CD4-positive, alpha-beta T cell (primary cell): ENCODE measurements around the gene ZMYND11. TPM values are rescaled to one million over a fixed set of nuclear protein-coding genes. Genes with fewer than 3 reads are reported as not detected.

ENCODE experiments used
- ATAC-seq: fragments of 200-7000 bp; cut with Tn5 transposase; one replicate; pipeline ENCODE4 v1.10.0; 2022; ENCODE audit warnings: mild to moderate bottlenecking; ENCODE audit not compliant: poor library complexity
- CTCF ChIA-PET: fragments of 350-600 bp; sonication (Branson Sonifier 250); formaldehyde crosslinking; loops from one replicate; lab custom pipeline; 2021; ENCODE audit warnings: antibody characterized with exemption, inconsistent platforms; lab: Charles Lee
- POLR2A ChIA-PET: fragments of 350-600 bp; sonication (Branson Sonifier 250); formaldehyde crosslinking; loops from one replicate; lab custom pipeline; 2021; ENCODE audit warnings: antibody characterized with exemption, inconsistent platforms; lab: Charles Lee
- DNase-seq, 14 experiments: peaks; one replicate each; pipeline ENCODE4 v3.0.0-alpha.2; 2013 to 2020; ENCODE audit warnings: mixed read lengths in 2 of 14
- H3K27ac ChIP-seq, 2 donors: one replicate each; pipeline versions ENCODE4 v1.5.1 to v1.7.0; 2013; ENCODE audit warnings: low read length in 2 of 2, low read depth in 1 of 2, mild to moderate bottlenecking in 1 of 2
- H3K27me3 ChIP-seq, 2 experiments: 1 replicate in 1 of 2; 2 replicates in 1 of 2; pipeline versions ENCODE4 v1.6.1 to v1.7.0; 2013; ENCODE audit warnings: low read length in 2 of 2, control low read depth in 1 of 2, mild to moderate bottlenecking in 1 of 2, moderate library complexity in 1 of 2; ENCODE audit not compliant: insufficient read depth in 2 of 2, control insufficient read depth in 1 of 2
- H3K36me3 ChIP-seq: one replicate; pipeline ENCODE4 v1.6.1; 2013; ENCODE audit warnings: low read length, control low read depth; ENCODE audit not compliant: insufficient read depth
- H3K4me1 ChIP-seq: one replicate; pipeline ENCODE4 v1.6.1; 2013; ENCODE audit warnings: low read length, control low read depth; ENCODE audit not compliant: insufficient read depth
- H3K4me3 ChIP-seq: one replicate; pipeline ENCODE4 v1.5.1; 2013; ENCODE audit warnings: mild to moderate bottlenecking, low read length, moderate library complexity
- H3K9me3 ChIP-seq, 2 experiments: 1 replicate in 1 of 2; 2 replicates in 1 of 2; pipeline versions ENCODE4 v1.6.1 to v1.7.0; 2013; ENCODE audit warnings: low read length in 2 of 2, mild to moderate bottlenecking in 2 of 2, control low read depth in 1 of 2, moderate library complexity in 1 of 2; ENCODE audit not compliant: control insufficient read depth in 1 of 2, insufficient read depth in 1 of 2
- H3K27ac Mint-ChIP-seq: one replicate; pipeline ENCODE4 v1.8.0; 2020; ENCODE audit warnings: mixed read lengths
- H3K27me3 Mint-ChIP-seq: one replicate; pipeline ENCODE4 v1.8.0; 2021; ENCODE audit warnings: mixed read lengths
- H3K36me3 Mint-ChIP-seq: one replicate; pipeline ENCODE4 v1.8.0; 2021; ENCODE audit warnings: low read depth, mixed read lengths
- H3K4me1 Mint-ChIP-seq: one replicate; pipeline ENCODE4 v1.8.0; 2021; ENCODE audit warnings: low read depth, mixed read lengths
- H3K4me3 Mint-ChIP-seq: one replicate; pipeline ENCODE4 v1.8.0; 2020; ENCODE audit warnings: mild to moderate bottlenecking, mixed read lengths
- H3K9me3 Mint-ChIP-seq: one replicate; pipeline ENCODE4 v1.8.0; 2020; ENCODE audit warnings: mixed read lengths
- CTCF ChIP-seq: fragments of 200-600 bp; IDR thresholded peaks from one replicate; pipeline ENCODE4 v1.8.0; 2022; ENCODE audit warnings: antibody characterized with exemption, mild to moderate bottlenecking
- intact Hi-C, 2 experiments: fragments of 100-400 bp; cut with DNase I in 1 of 2; cut with micrococcal nuclease in 1 of 2; formaldehyde crosslinking; loops; one replicate each; pipeline versions ENCODE4 v1.15.1 to v1.9.0; 2023 to 2025; cut with DNase I, micrococcal nuclease
- total RNA-seq, 174 experiments: library from RNA in 2 of 174; stranded (reverse) in 2 of 174; gene quantifications; one replicate each; pipeline ENCODE4 v1.2.3 and lab custom pipeline; 2021 to 2026

Gene ZMYND11
- total RNA-seq, 2 experiments from 2014 or later = 19.9 to 22.2 TPM

GRCh38 chr10:134247-135131 is 766 bp upstream of the ZMYND11 start:
- peaks cover 24% of the 10 kb centered on the region for H3K4me1 ChIP-seq
- H3K4me3 ChIP-seq = peak overlapping the region; percentile 51
- no peaks in the 10 kb centered on the region for H3K9me3 Mint-ChIP-seq
- H3K4me1 Mint-ChIP-seq = peaks cover 55% of the 10 kb centered on the region
- H3K4me3 Mint-ChIP-seq = peak overlapping the region; percentile 97
- intact Hi-C loops = loop anchor here in 1 of 2 experiments (5.0 kb wide), 1 partner anchor 853 kb away; the partner anchor contains the start of gene GTPBP4
- peak in 11 of 14 experiments; percentile 5 to 59 (median 21) for DNase-seq
- no peaks in the 10 kb centered on the region for H3K27me3 ChIP-seq
- peak overlapping the region; percentile 94 for H3K27ac Mint-ChIP-seq
- peak; percentile 6 for ATAC-seq
- TF ChIP-seq CTCF = no peak
- H3K27me3 Mint-ChIP-seq = no peaks in the 10 kb centered on the region
- no peaks in the 10 kb centered on the region for H3K36me3 ChIP-seq
- peaks cover 15% of the 10 kb centered on the region for H3K36me3 Mint-ChIP-seq
- CTCF ChIA-PET = no interaction called here
- H3K9me3 ChIP-seq = no peaks in the 10 kb centered on the region
- POLR2A ChIA-PET = interaction anchor here (1.6 to 1.7 kb wide), 2 partner anchors 10 to 914 kb away, joined by 3 to 7 read pairs; partner anchors contain the start of gene IDI1
- no peak overlapping the region for H3K27ac ChIP-seq

- Histone ChIP-seq H3K4me1 (peaks cover 24% of the 10 kb centered on the region), H3K27ac (peak overlapping the region; percentile 65 to 67), H3K9me3 (no peaks in the 10 kb centered on the region), H3K36me3 (no peaks in the 10 kb centered on the region), H3K4me3 (peak overlapping the region; percentile 83), H3K27me3 (no peaks in the 10 kb centered on the region)
- CTCF ChIA-PET = interaction anchor here (1.2 kb wide), 1 partner anchor 9 kb away, joined by 4 read pairs; no protein-coding TSS in a partner anchor
- Mint-ChIP-seq H3K4me1 (peaks cover 59% of the 10 kb centered on the region), H3K9me3 (no peaks in the 10 kb centered on the region), H3K27me3 (no peaks in the 10 kb centered on the region), H3K27ac (peak overlapping the region; percentile 93), H3K4me3 (peak overlapping the region; percentile 95), H3K36me3 (peaks cover 15% of the 10 kb centered on the region)
- peak; percentile 41 for ATAC-seq
- DNase-seq = peak; percentile 37 to 83 (median 57)
- TF ChIP-seq CTCF = no peak
- intact Hi-C loops = no loop called here
- POLR2A ChIA-PET = interaction anchor here (0.6 to 1.7 kb wide), 9 partner anchors 9 to 913 kb away, joined by 3 to 7 read pairs (median 3); partner anchors contain the start of genes IDI1 and LARP4B
Observed at GRCh38 chr10:135601-136464, 578 bp downstream of the ZMYND11 start.

- H3K36me3 ChIP-seq = no peaks in the 10 kb centered on the region
- Mint-ChIP-seq H3K9me3 (no peaks in the 10 kb centered on the region), H3K4me1 (peaks cover 65% of the 10 kb centered on the region), H3K27ac (peak overlapping the region; percentile 93), H3K36me3 (peaks cover 15% of the 10 kb centered on the region), H3K4me3 (peak overlapping the region; percentile 95), H3K27me3 (no peaks in the 10 kb centered on the region)
- no peaks in the 10 kb centered on the region for H3K27me3 ChIP-seq
- ChIA-PET CTCF (no interaction called here), POLR2A (interaction anchor here (1.4 to 1.7 kb wide), 5 partner anchors 8 to 912 kb away, joined by 3 to 7 read pairs (median 4); partner anchors contain the start of genes IDI1 and LARP4B)
- H3K9me3 ChIP-seq = no peaks in the 10 kb centered on the region
- TF ChIP-seq CTCF = no peak
- peak overlapping the region; percentile 83 for H3K4me3 ChIP-seq
- intact Hi-C loops = no loop called here
- peak; percentile 32 for ATAC-seq
- no peak for DNase-seq
- peak overlapping the region; percentile 65 to 67 for H3K27ac ChIP-seq
- peaks cover 24% of the 10 kb centered on the region for H3K4me1 ChIP-seq
Observed at GRCh38 chr10:136465-136762, 1.2 kb downstream of the ZMYND11 start.
